SH-SY5Y (cell line): ENCODE data around the gene KRT3.

Experiments used
- GATA2 ChIP-seq: IDR thresholded peaks from 2 replicates; pipeline ENCODE4 v1.6.1; 2011; ENCODE audit warnings: mild to moderate bottlenecking, low read depth, low read length
- GATA3 ChIP-seq: IDR thresholded peaks from 2 replicates; pipeline ENCODE4 v1.6.1; 2011; ENCODE audit warnings: low read depth, mild to moderate bottlenecking, low read length, moderate library complexity

GRCh38 chr12:52812749-52813148 is 16.8 kb upstream of the KRT3 start:
- no peak for TF ChIP-seq GATA2
- no peak for TF ChIP-seq GATA3
